ENCODE measurements around the gene IFNAR2. TPM values are rescaled to one million over a fixed set of nuclear protein-coding genes. Genes with fewer than 3 reads are reported as not detected.

Gene IFNAR2
- polyA plus RNA-seq, 3 donors = 47.7 to 79.8 (median 59.5) TPM

DNA sequence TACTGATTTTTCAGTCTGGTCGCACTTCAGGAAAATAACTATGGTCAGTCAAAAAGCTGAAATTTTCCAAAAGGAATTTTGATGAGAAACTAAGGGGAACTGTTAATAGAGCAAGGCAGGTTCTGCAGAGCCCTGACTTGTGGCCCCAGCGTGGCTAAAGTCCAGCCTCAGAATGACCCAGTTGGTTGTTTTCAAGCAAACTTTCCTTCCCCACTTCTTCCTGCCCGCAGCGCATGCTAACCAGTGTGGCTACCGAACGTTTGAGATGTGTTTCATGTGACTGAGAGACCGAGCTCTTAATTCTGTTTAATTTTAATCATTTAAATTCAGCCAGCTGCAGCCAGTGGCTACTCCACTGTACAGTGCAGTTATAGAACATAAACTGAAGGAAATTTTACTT is 30.3 kb downstream of the IFNAR2 start:
- Histone ChIP-seq H3K27ac (ENCODE audit: low read depth in 1 of 2, low read length in 2 of 2) (peak overlapping the region; percentile 48 to 70), H3K4me3 (replicated peaks in 1 of 3; ENCODE audit: low read depth in 2 of 3, low read length in 3 of 3) (no peak overlapping the region), H2AFZ (ENCODE audit: insufficient read depth, low read depth, low read length, poor library complexity, severe bottlenecking) (no peak overlapping the region), H3K9me3 (replicated peaks in 1 of 2; ENCODE audit: control insufficient read depth in 1 of 2, insufficient read depth in 1 of 2, low read length in 2 of 2) (peaks cover 0 to 7% of the 10 kb centered on the region in 2 donors), H3K4me1 (ENCODE audit: control insufficient read depth in 1 of 2, insufficient read depth in 2 of 2, low read length in 2 of 2) (peaks cover 51 to 56% of the 10 kb centered on the region in 2 donors), H4K20me1 (ENCODE audit: insufficient read depth, low read length) (peaks cover 33% of the 10 kb centered on the region), H3K9ac (ENCODE audit: insufficient read depth, low read length, poor library complexity, severe bottlenecking) (no peak overlapping the region), H3K36me3 (replicated peaks in 1 of 2; ENCODE audit: control insufficient read depth in 1 of 2, insufficient read depth in 2 of 2, low read length in 2 of 2) (peaks cover 47 to 67% of the 10 kb centered on the region in 2 donors), H3K79me2 (ENCODE audit: insufficient read depth, low read length) (peaks cover 67% of the 10 kb centered on the region), H3K4me2 (replicated peaks; ENCODE audit: extremely low read depth, low read length, poor library complexity, severe bottlenecking) (peak overlapping the region; percentile 22), H3K27me3 (ENCODE audit: control insufficient read depth in 2 of 2, insufficient read depth in 2 of 2, low read length in 2 of 2) (no peaks in the 10 kb centered on the region)
- 43% methylated on average over 2 of the region's 7 CpGs for WGBS (ENCODE audit: insufficient coverage)
- Mint-ChIP-seq H3K4me3 (peak overlapping the region in 1 of 2 donors; percentile 35), H3K9me3 (peaks cover 0 to 12% (median 4%) of the 10 kb centered on the region in 7 donors), H3K27me3 (ENCODE audit: low read depth in 3 of 3) (peaks cover 0 to 1% (median 0%) of the 10 kb centered on the region in 3 donors), H3K36me3 (peaks cover 66 to 77% of the 10 kb centered on the region in 2 donors), H3K27ac (peak overlapping the region; percentile 3 to 90 (median 66)), H3K4me1 (peaks cover 57% of the 10 kb centered on the region)
- no peak for DNase-seq
- intact Hi-C loops (cut with micrococcal nuclease) = no loop called here
- TF ChIP-seq, protein P1, sequence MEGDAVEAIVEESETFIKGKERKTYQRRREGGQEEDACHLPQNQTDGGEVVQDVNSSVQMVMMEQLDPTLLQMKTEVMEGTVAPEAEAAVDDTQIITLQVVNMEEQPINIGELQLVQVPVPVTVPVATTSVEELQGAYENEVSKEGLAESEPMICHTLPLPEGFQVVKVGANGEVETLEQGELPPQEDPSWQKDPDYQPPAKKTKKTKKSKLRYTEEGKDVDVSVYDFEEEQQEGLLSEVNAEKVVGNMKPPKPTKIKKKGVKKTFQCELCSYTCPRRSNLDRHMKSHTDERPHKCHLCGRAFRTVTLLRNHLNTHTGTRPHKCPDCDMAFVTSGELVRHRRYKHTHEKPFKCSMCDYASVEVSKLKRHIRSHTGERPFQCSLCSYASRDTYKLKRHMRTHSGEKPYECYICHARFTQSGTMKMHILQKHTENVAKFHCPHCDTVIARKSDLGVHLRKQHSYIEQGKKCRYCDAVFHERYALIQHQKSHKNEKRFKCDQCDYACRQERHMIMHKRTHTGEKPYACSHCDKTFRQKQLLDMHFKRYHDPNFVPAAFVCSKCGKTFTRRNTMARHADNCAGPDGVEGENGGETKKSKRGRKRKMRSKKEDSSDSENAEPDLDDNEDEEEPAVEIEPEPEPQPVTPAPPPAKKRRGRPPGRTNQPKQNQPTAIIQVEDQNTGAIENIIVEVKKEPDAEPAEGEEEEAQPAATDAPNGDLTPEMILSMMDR (IDR thresholded peaks at IDR 0.05) = no peak

GRCh38 chr21:33261635-33262034 is 31.9 kb downstream of the IFNAR2 start:
- no peak overlapping the region for H3K4me2 ChIP-seq (replicated peaks; ENCODE audit: extremely low read depth, low read length, poor library complexity, severe bottlenecking)
- H2AFZ ChIP-seq (ENCODE audit: insufficient read depth, low read depth, low read length, poor library complexity, severe bottlenecking) = no peak overlapping the region
- no peak overlapping the region for H3K9ac ChIP-seq (ENCODE audit: insufficient read depth, low read length, poor library complexity, severe bottlenecking)
- Mint-ChIP-seq H3K36me3 (peaks cover 52 to 62% of the 10 kb centered on the region in 2 donors), H3K27ac (peak overlapping the region; percentile 83 to 99 (median 93)), H3K9me3 (peaks cover 0 to 9% (median 4%) of the 10 kb centered on the region in 7 donors), H3K4me1 (peaks cover 64% of the 10 kb centered on the region), H3K4me3 (peak overlapping the region in 1 of 2 donors; percentile 20), H3K27me3 (ENCODE audit: low read depth in 3 of 3) (peaks cover 0 to 1% (median 0%) of the 10 kb centered on the region in 3 donors)
- H4K20me1 ChIP-seq (ENCODE audit: insufficient read depth, low read length) = peaks cover 20% of the 10 kb centered on the region
- H3K27ac ChIP-seq (ENCODE audit: low read depth in 1 of 2, low read length in 2 of 2) = peak overlapping the region; percentile 67 to 80
- peaks cover 61% of the 10 kb centered on the region for H3K79me2 ChIP-seq (ENCODE audit: insufficient read depth, low read length)
- peaks cover 31 to 52% of the 10 kb centered on the region in 2 donors for H3K36me3 ChIP-seq (replicated peaks in 1 of 2; ENCODE audit: control insufficient read depth in 1 of 2, insufficient read depth in 2 of 2, low read length in 2 of 2)
- intact Hi-C loops (cut with micrococcal nuclease) = no loop called here
- H3K27me3 ChIP-seq (ENCODE audit: control insufficient read depth in 2 of 2, insufficient read depth in 2 of 2, low read length in 2 of 2) = no peaks in the 10 kb centered on the region
- WGBS (ENCODE audit: insufficient coverage) = 0% methylated on average over 1 of the region's 3 CpGs
- peaks cover 57 to 69% of the 10 kb centered on the region in 2 donors for H3K4me1 ChIP-seq (ENCODE audit: control insufficient read depth in 1 of 2, insufficient read depth in 2 of 2, low read length in 2 of 2)
- H3K9me3 ChIP-seq (replicated peaks in 1 of 2; ENCODE audit: control insufficient read depth in 1 of 2, insufficient read depth in 1 of 2, low read length in 2 of 2) = peaks cover 0 to 7% of the 10 kb centered on the region in 2 donors
- DNase-seq = peak; percentile 50 to 55 (median 53)
- no peak overlapping the region for H3K4me3 ChIP-seq (replicated peaks in 1 of 3; ENCODE audit: low read depth in 2 of 3, low read length in 3 of 3)
- TF ChIP-seq, protein P1 (IDR thresholded peaks at IDR 0.05) = no peak
